NCI-H1930 (cell line): Measurements from ENCODE around the gene LRIT2.

Source experiments
- DNase-seq, 2 experiments: peaks; one replicate each; lab custom pipeline; 2025; lab: John Stamatoyannopoulos, UW

The LRIT2 gene, protein sequence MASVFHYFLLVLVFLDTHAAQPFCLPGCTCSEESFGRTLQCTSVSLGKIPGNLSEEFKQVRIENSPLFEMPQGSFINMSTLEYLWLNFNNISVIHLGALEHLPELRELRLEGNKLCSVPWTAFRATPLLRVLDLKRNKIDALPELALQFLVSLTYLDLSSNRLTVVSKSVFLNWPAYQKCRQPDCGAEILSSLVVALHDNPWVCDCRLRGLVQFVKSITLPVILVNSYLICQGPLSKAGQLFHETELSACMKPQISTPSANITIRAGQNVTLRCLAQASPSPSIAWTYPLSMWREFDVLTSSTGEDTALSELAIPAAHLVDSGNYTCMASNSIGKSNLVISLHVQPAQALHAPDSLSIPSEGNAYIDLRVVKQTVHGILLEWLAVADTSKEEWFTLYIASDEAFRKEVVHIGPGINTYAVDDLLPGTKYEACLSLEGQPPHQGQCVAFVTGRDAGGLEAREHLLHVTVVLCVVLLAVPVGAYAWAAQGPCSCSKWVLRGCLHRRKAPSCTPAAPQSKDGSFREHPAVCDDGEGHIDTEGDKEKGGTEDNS

DNA sequence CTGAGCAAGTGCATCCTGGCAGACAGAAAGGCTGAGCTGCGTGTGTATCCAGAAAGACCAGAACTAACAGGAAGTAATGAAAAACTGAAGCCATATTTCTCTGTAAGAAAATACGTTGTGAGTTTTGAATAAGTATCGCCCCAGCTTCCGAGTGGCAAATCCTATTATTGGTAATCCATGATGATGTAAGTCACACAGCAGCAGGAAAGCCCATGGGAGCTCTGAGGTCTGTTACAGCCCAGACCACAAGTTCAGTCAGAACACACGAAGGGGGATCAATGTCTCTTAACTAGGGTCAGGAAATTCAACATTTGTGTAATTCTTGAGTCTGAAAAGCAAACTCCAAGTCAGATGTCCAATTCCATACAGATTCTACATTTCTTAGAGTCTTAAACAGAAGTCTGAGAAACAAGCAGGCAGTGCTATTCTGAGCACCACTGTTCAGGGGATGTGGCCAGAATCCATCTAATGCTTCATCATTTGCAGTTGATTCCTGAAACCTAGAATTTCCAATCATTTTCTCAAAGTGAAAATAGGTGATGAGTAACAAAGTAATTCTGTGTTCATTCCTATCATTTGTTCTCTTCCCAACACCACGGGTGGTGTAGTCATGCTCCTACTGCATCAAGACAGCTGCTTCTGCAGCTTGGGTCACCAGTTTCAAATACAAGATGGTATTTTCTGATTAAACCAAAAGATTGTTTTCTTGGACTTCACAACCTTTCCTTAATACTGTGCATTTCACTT, at the start of gene LRIT2:
Gene LRIT2 (minus strand): TSS at position 118 of the 747 bp plus-strand sequence. CDS start 24 bp downstream, at position 94.
- no peak for DNase-seq

DNA sequence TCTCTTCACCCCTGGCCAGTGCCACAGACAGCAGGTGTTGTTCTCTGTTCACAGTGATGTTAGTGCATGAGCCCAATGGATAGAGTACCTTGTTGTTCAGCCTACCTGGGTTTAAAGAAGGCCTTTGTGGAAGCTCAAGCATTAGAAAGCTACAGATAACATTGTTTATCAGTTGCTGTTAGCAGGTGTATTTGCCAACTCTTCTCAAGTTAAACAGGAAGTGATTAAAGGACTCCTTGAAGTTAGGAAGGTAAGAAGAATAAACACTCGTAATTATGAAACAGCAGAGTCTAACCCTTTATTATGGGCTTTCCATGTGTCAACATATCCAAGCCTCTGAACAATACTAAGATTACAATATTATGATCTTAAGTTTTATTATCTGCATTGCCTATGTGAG, 45.4 kb upstream of the LRIT2 start:
- no peak for DNase-seq

DNA sequence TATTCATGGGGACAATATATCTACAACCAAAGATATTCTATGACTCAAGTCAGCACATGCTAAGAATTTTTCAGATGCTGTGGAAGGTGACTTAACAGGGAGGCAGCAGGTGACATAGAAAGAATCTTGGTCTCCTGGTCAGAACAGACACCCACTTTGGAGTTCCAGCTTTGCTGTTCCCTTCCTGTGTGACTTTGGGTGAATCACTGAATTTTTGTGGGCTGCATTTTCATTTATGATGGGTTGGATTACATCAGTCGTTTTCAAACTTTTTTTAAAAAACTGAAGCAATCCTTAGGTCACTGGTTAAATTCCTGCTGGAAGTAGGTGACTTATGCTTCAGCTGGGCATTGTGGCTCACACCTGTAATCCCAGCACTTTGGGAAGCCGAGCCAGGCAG, 44.4 kb upstream of the LRIT2 start:
- no peak for DNase-seq

DNA sequence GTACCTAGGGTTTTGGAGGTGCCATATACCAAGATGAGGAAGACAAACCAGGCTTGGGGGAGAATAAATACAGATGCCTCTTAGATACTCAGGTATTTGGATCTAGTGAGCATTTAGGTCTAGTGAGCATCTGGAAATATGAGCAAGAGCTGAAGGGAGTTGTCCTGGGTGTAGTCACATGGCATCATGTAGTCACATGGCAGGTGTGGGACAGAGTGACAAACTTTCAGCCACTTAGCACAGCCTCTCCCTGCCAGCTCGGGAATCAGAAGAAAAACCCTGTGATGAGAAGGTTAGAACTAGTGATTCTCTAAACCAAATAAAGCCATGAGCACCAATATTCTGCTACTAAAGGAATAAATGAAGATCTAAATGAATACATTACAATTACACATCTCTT, 43.8 kb upstream of the LRIT2 start:
- no peak for DNase-seq

GRCh38 chr10:84267503-84268126, 42.3 kb upstream of the LRIT2 start:
- peak; percentile 1 to 5 for DNase-seq

- DNase-seq, result no peak
Observed at GRCh38 chr10:84265418-84265817, 40.1 kb upstream of the LRIT2 start.

DNA sequence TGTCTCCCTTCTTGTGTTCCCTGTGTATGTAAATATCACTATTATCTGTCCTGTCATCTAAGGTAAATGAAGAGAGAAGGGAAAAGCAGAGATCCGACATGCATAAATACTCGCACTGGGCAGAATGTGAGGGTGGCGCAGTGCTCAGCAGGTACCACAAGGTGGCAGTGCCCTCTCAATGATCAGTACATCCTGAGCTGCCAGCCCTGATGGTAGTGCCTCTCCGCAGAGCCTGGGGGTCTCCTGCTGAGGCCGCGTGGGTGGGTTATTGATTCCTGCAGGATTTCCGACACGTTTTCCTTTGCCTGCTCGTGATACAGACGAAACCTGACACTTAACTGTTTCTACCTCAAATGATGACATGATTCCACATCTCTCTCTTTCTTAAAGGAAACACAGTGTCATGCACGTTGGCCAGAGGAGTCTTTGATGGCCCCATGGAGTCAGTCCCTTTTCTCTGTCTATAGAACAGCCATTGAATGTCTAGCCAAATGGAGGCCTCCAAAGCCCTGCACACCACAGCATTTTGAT, 39.3 kb upstream of the LRIT2 start:
- peak in 1 of 2 experiments; percentile 10 for DNase-seq

GRCh38 chr10:84263716-84264115, 38.4 kb upstream of the LRIT2 start:
- no peak for DNase-seq

GRCh38 chr10:84262190-84262956, 37.0 kb upstream of the LRIT2 start:
- DNase-seq, result no peak

DNA sequence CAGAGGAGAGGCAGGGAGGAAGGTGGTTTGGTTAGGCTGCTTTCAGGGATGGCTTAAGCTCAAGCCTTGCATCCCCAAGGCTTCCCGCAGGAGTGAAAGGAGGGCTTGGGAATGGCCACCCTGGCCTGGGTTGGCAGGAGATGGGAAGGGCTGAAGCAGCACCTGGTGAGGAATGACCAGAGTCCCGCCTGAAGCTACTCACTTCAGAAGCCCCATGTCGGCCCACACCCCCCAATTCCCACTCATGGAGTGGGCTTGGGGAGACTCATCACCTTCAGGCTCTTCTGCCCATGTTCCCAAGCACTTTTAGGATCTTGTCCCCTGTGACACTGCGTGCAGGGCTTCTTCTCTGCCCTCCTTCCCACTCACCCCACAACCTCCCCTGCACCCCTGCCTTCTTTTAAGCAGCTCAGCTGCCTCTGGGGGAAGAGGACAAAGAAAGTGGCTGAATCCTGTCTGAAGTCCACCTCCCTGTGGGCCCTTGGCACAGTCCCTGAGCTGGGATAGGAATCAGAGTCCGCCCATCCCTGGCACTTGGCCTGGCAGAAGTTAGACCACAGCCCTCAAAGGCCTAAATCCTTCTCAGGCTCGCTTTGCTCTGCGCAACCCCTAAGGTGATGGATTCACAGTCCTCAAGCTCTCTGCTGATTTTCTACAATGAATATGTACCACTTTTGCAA, 36.0 kb upstream of the LRIT2 start:
- DNase-seq, result no peak

GRCh38 chr10:84258034-84258695, 32.8 kb upstream of the LRIT2 start:
- no peak for DNase-seq

DNA sequence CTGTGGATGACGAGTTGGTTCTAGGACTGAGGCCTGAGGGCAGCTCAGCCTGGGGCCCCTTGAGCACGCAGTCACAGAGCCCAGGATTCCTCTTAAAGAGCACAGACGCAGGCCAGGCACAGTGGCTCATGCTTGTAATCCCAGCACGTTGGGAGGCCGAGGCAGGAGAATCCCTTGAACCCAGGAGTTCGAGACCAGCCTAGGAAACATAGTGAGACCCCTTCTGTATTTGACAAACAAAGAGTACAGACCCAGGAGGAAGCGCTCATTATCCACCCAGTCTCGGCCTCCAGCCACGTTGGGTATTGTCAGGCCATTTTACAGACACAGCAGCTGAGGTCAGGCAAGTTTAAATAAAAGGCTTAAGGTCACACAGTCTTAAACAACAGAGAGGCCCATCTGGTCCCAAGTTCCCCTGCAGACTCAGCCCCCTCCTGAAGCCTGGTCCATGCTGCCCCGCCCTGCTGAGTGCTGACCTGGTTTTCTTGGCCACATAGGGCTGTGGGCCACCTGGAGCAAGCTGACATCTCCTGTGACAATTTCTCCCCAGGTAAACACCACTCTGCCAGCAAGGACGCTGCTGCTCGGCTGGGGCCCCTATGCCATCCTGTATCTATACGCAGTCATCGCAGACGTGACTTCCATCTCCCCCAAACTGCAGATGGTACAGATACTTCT, 32.1 kb upstream of the LRIT2 start:
- no peak for DNase-seq

- DNase-seq, result no peak
Observed at GRCh38 chr10:84256510-84257342, 31.4 kb upstream of the LRIT2 start.

DNA sequence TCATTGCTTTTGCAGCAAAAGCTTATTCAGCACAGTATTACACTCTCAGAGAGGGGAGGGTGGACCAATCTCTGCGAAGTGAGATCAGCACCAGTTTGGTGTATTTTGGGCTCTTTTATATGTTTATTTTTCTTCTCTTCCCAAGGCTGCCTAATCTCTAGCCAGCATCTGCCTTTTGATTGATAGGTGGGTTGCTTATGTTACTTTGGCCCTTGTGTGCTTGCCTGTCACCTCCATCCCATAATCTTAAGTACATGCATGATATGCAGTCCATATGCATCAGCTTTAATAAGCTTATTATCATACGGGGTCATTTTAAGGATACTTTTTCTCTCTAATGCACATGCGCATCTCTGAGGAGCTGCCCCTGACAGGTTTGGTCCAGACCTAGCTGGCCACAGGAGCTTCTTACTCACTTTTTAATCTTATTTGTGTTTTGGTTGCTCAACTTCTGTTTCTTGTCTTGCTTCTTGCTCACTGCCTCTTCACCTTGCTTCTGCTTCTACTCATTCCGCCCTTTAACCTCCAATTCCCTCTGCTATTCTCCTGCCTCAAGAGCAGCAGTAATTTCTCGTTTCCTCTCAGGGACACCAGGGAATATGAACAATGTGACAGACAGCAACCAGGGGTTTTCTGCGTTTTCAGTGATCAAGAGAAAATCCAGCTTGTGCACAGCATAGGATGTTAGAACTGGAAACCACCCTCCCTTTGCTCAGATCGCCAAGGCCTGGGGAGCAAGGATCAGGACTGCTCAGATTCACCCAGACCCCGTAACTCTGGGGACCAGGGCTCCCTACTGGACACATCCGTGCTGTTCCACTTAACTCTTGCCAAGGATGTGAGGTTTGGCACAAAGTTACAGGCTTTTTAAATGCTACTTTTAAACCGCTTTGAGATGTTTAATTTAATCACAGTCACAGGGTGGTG, 29.5 kb upstream of the LRIT2 start:
- DNase-seq, result no peak

DNA sequence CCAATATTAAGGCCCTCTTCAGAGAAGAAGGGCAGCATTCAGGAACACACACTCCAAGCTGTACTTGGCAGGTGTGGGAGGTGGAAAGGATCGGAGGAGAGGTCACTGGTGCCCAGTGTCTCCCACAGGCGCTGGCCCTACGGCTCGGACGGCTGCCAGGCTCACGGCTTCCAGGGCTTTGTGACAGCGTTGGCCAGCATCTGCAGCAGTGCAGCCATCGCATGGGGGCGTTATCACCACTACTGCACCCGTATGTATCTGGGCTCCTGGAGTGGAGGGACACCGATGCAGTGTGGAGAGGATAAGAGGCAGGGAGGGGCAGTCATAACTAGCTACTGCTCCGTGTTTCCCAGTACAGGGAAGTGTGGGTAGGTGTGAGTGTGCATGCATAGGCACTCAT, 23.4 kb upstream of the LRIT2 start:
- no peak for DNase-seq

DNA sequence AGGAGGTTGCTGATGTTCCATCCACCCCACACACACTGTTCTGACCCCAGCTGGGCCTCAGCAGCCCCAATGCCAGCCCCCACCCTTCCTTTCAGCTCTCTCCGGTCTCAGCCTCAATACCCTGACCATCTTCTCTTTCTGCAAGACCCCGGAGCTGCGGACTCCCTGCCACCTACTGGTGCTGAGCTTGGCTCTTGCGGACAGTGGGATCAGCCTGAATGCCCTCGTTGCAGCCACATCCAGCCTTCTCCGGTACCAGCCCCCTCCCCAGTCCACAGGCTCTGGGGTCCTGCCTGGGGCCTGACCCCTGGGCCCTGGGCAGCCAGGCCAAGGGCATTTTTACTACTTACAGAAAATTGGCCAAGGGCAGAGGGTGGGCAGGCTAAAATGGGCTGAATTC, 22.2 kb upstream of the LRIT2 start:
- DNase-seq, result no peak

DNA sequence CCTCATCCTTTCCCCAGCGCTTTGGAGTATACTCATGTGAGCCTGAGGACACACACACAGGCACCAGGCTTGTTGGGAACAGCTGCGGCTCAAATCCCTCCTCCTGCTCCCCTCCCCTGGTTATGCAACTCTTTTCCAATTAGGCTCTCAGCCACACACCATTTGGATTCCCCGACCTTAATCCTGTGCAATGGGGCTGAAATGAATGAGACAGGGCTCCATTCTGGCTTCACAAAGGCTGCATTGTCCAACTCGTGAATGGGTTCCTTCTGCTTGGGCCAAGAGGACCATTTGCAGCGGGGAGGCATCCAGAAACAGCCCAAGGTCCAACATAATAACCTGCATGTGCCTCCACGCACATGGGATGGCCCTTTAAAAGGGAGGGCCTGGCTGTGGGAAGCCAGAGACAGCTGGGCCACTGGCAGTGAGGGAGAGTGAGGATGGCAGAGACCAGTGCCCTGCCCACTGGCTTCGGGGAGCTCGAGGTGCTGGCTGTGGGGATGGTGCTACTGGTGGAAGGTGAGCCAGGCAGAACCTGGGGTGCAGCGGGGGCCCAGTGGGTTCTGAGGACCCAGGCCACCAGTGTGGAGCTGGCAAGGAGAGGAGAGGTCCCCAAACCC, 19.4 kb upstream of the LRIT2 start, which contains the start of gene RGR:
Gene RGR (plus strand): TSS at position 403 of the 620 bp plus-strand sequence. CDS start 38 bp downstream, at position 441.
- no peak for DNase-seq
